Measurements from ENCODE around the gene CCDC179.
A peak's percentile ranks its signal among the peaks of the same experiment; 100 is the strongest.

CCDC179 gene

DNA sequence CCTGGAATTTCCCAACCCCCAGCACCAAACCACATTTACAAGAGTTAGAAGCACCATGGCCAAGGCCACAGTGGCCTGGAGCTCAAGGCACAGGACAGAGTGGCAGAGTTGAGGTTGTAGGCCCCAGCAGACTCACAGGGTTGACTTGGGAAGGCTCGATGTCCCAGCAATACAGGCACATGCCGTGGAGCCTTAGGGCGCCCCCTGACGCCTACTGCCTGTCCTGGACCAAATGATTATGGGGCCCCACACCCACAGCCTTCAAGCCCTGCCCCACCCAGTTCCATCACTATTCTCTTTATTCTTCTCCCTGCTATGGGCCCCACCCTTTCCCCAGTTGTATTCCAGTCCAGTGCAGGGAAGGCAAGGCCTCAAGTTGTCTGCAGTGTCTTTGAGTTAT lies at the start of gene CCDC179:
TSS of gene CCDC179 (minus strand) at position 234 of the 400 bp plus-strand sequence. CDS start at position 181, 53 bp downstream.
- no peak for DNase-seq

DNA sequence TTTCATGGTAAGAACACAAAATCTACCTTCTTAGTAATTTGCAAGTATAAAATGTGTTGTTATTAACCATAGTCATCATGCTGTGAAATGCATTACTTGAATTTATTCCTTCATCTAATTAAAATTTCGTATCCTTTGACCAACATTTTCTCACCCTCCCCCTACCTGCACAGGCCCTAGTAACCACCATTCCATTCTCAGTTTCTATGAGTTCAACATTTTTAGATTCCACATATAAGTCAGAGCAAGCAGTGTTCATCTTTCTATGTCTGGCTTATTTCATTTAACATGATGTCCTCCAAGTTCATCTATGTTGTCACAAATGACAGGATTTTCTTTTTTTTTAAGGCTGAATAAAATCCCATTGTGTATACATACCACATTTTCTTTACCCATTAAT lies 43.5 kb upstream of the CCDC179 start:
- no peak for DNase-seq

DNA sequence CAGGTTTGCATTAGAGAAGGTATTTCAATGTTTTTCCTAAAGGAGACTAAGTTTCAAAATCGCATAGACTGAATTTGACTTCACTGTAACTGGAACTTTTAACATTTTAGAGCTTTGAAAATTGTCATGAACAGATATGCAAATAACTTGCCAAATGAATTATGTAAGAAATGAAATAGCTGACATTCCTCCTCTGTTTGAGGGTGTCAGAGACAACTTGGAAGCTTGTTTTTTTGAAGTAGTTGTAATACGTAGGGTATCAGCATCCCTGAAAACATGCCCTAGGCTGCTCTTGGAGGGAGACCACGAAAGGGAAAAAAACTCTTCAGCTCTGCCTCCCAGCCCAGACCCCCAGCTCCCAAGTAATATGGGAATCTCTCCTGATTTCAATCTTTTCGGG lies 41.3 kb upstream of the CCDC179 start:
- no peak for DNase-seq

- DNase-seq = no peak
Measured at GRCh38 chr11:22900764-22901486, 40.7 kb upstream of the CCDC179 start.

GRCh38 chr11:22898036-22898435 lies 37.8 kb upstream of the CCDC179 start:
- no peak for DNase-seq

DNA sequence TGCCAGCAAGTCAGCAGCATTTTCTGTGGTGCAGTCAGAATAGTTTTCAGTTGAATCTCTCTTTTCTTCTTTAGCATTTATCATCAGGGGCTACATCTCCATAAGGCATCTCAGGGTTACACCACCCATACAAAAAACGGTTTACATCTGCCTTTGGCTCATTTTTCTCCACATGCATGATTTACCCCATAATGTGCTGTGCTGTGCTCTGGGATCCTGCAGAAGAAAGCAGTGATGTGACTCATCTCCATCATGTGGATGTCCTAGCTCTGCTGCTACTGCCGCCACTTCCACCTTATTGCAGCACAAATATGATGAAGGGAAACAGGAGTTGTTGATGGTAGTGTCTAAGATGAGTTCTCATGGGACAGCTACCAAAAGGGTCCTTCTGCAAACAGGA lies 30.0 kb upstream of the CCDC179 start:
- DNase-seq = no peak

- no peak for DNase-seq
Measured at GRCh38 chr11:22884217-22884616, 23.9 kb upstream of the CCDC179 start.

- DNase-seq = no peak
Measured at GRCh38 chr11:22879630-22880029, 19.4 kb upstream of the CCDC179 start.

DNA sequence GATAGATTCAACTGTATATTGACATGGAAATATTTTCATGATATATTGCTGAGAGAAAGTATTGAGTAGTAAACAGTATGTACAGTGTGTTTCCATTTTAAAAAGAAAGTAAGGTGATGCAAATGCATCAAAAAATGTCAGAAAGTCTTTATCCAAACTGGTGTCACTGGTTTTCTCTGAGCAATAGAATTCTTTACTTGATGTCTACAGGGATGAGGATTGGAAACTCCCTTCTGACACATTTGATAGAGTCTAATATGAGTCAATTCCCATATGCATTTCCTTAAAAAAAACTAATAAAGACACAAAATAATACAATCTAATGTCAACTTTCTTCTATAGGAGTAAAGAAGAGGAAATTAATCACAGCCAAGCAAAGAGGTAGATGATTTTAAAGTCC lies 18.3 kb upstream of the CCDC179 start:
- no peak for DNase-seq

DNA sequence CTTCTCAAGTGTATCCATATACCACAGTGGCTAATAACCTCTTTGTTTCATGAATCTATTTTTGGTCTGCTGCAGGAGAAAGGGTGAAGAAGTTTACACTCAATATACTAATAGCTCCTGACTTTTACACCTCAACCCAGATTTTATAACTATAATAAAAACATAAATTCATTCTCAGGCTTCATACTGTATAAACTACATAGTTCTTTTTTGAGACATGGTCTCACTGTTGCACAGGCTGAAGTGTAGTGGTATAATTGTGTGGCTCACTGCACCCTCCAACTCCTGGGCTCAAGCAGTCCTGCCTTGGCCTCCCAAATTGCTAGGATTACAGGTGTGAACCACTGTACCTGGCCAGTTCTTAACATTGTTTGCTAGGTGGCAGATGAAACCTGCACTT lies 17.8 kb upstream of the CCDC179 start:
- no peak for DNase-seq

DNA sequence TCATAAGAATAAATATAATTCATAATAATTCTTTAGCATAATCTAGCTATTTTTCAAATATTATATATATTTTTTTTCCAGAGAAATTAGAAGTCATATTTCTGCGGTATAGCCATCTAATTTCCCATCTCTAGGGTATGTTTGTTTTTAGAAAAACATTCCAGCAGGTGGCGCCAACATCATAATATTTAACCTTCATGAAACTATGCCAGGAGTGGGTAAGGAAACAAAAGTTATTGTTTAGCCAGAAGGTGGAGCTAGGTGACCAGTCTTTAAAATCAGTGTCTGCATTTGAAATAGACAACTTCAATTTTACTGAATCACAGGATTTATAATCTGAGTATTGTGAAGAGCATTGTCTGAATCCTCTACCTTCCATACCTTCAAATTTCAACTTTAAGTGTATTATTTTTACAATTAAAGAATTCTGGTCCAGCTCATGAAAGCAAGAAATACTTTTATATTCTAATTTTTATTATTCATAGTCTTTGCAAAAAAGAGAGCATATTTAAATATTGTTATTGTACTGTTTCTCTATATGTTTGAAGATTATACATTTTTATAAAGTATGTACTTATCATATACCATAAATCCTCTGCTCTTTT lies 15.7 kb upstream of the CCDC179 start:
- DNase-seq = peak; percentile 97

GRCh38 chr11:22869325-22869724 lies 9.1 kb upstream of the CCDC179 start:
- DNase-seq = no peak

GRCh38 chr11:22859756-22860155 lies 518 bp downstream of the CCDC179 start:
- peak; percentile 11 for DNase-seq

- DNase-seq = no peak
Measured at GRCh38 chr11:22851477-22851876, 8.8 kb downstream of the CCDC179 start.

DNA sequence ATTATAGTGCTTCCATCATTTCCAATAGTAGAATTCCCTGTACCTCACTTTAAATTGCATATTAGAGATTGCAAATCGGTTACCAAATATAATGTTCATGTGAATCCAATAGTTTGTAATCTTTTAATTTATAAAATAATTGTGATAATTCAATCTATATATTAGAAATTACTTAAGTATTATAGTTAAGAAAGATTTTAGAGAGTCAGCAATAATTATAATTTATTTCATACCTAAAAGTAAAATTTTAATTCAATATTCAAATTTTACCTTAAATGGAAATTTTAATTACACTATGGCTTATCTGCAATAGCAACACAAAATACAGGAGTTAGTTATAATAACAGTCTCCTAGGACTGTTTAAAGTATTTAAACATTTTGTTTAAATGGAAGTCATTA lies 13.5 kb downstream of the CCDC179 start:
- no peak for DNase-seq

DNA sequence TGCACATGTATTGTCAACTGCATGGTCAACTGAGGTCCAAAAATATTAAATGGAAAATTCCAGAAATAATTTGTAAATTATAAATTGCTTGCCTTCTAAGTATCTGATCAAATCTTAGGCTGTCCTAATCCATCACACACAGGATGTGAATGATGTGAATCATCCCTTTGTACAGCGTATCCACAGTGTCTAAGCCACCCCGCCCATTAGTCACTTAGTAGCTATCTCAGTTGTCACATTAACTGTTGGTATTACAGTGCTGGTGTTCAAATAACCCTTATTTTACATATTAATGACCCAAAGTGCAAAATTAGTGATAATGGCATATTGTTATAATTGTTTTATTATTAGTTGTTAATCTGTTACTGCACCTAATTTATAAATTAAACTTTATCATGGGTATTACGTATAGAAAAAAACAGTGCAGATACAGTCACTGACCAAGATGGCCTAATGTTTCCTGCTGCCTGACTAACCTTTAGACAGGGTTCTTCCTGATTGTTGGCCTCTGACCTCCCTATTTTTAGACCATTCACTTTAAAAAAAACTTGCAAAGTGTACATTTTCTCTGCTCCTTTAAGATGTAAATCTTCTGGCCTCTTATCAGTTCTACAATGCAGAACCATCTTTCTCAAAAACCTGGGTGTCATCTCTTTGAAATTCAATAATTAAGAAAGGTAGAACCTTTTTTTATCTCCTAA lies 27.8 kb downstream of the CCDC179 start:
- peak; percentile 80 for DNase-seq

- no peak for DNase-seq
Measured at GRCh38 chr11:22830082-22830414, 30.2 kb downstream of the CCDC179 start.

- DNase-seq = peak; percentile 97
Measured at GRCh38 chr11:22829231-22830081, 30.8 kb downstream of the CCDC179 start, which contains the start of gene SVIP. SVIP (minus strand) TSS chr11:22829801; CDS start chr11:22829748, 53 bp downstream.

DNA sequence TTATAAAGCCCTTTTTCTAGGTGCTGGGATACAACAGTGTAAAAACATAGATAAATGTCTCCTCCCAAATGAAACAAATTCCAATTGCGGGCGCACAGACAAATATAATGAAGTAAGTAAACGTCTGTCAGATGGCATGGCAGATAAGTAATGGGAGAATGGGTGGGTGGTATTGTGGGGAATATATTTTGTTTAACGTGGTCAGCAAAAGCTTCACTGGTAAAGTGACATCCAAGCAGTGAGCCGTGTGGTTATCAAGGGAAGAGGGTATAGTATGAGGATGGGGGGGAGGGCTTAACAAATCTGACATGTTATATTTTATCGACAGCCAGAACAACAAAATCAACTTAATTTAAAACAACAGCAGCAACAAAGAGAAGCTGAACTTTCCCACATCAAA lies 31.9 kb downstream of the CCDC179 start:
- peak; percentile 66 for DNase-seq

- DNase-seq = no peak
Measured at GRCh38 chr11:22822203-22822602, 38.1 kb downstream of the CCDC179 start.

DNA sequence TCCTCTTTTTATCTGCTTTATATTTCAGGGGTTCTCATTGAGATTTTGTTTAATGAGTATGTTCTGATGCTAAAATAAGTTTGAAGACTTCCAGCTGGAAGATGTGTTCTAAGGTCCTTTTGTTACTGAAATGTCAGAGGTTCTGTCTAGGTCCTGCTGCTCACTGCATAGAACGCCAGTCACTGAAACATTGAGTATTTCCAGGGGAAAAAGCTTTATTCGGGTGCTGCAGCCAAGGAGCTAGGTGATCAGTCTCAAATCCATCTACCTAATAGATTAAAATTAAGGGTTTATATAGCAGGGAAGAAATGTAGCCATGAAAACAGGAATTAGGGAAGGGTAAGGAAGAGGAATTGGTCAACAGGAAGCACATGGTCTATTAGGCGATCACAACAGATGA lies 50.4 kb downstream of the CCDC179 start:
- DNase-seq = no peak

DNA sequence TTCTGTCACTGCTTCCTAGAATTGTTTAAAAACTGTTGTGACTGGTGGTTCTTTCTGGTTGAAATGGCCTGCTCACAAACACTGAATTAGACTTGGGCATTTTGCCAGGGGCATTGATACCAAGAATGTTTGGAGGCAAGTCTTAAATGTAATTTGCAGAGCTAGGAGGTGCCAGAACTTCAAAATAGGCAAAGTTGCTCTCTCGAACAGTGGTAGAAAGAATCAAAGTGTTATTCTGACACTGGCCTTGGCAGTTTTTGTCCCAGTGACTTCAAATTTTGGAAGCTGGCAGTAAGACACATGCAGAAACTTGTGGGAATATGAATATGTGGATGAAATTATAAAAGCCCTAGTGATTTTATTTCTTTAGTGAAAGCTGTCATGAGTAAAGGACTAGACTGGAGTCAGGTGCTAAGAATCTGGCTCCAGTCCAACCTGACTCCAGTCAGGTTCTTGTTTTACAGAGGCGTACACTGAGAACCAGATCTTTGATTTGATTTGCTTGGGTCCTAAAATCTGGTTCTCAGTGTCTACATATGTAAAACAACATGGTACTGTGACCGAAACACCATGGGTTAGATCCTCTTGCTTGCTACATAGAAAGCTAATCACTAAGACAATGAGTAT lies 51.6 kb downstream of the CCDC179 start:
- no peak for DNase-seq

Data from hematopoietic multipotent progenitor cell treated with erythropoietin and hydrocortisone succinate and interleukin-3 and kit ligand, for 6 days (in vitro differentiated cells).